Keratinocyte (primary cell): ENCODE data around the gene KIF25. TPM values are rescaled to one million over a fixed set of nuclear protein-coding genes. Genes with fewer than 3 reads are reported as not detected.

ENCODE experiments used
- DNase-seq: peaks from one replicate; pipeline ENCODE4 v3.0.0-alpha.2; 2011; ENCODE audit warnings: low read depth, missing footprints, low spot score
- FAIRE-seq: peaks from 2 replicates; lab custom pipeline; 2011; peaks lifted over from hg19 to GRCh38; lab: Jason Lieb, UNC
- H2AFZ ChIP-seq: 2 replicates; pipeline ENCODE4 v1.6.0; 2012; ENCODE audit warnings: low read length, control low read depth, inconsistent platforms; ENCODE audit not compliant: control insufficient read depth
- H3K27ac ChIP-seq: 2 replicates; pipeline ENCODE4 v1.5.1; 2011; ENCODE audit warnings: low read length; ENCODE audit not compliant: control insufficient read depth, insufficient read depth
- H3K27me3 ChIP-seq: 3 replicates; pipeline ENCODE4 v1.6.0; 2011; ENCODE audit warnings: low read length; ENCODE audit not compliant: control insufficient read depth, insufficient read depth; ENCODE audit errors: extremely low read depth
- H3K36me3 ChIP-seq, 2 experiments: 2 replicates in 1 of 2; 3 replicates in 1 of 2; pipeline ENCODE4 v1.5.1; 2011; ENCODE audit warnings: low read length in 2 of 2, mild to moderate bottlenecking in 1 of 2; ENCODE audit not compliant: control insufficient read depth in 2 of 2, insufficient read depth in 2 of 2; ENCODE audit errors: extremely low read depth in 1 of 2
- H3K4me1 ChIP-seq: 3 replicates; pipeline ENCODE4 v1.5.1; 2011; ENCODE audit warnings: low read length; ENCODE audit not compliant: control insufficient read depth, insufficient read depth; ENCODE audit errors: extremely low read depth
- H3K4me2 ChIP-seq: 3 replicates; pipeline ENCODE4 v1.6.0; 2011; ENCODE audit warnings: low read depth, low read length; ENCODE audit not compliant: control insufficient read depth, insufficient read depth; ENCODE audit errors: extremely low read depth
- H3K4me3 ChIP-seq, 3 experiments: fragments of 200-600 bp in 1 of 3; sonication (generic) in 1 of 3; 2 replicates in 2 of 3; 3 replicates in 1 of 3; pipeline ENCODE4 v1.5.1; 2011 to 2016; ENCODE audit warnings: low read length in 3 of 3, mild to moderate bottlenecking in 3 of 3, control low read depth in 2 of 3, inconsistent platforms in 1 of 3, low read depth in 1 of 3, mixed read lengths in 1 of 3, mixed run types in 1 of 3, moderate library complexity in 1 of 3; ENCODE audit not compliant: control insufficient read depth in 2 of 3, insufficient read depth in 2 of 3; ENCODE audit errors: extremely low read depth in 1 of 3
- H3K79me2 ChIP-seq: 2 replicates; pipeline ENCODE4 v1.6.0; 2012; ENCODE audit warnings: low read length; ENCODE audit not compliant: control insufficient read depth, insufficient read depth
- H3K9ac ChIP-seq: 3 replicates; pipeline ENCODE4 v1.6.0; 2011; ENCODE audit warnings: low read length; ENCODE audit not compliant: control insufficient read depth, insufficient read depth; ENCODE audit errors: extremely low read depth
- H3K9me1 ChIP-seq: 3 replicates; pipeline ENCODE4 v1.6.0; 2011; ENCODE audit warnings: low read length; ENCODE audit not compliant: control insufficient read depth, insufficient read depth; ENCODE audit errors: extremely low read depth
- H3K9me3 ChIP-seq: 2 replicates; pipeline ENCODE4 v1.5.1; 2012; ENCODE audit warnings: low read depth, low read length; ENCODE audit not compliant: control insufficient read depth
- H4K20me1 ChIP-seq: 3 replicates; pipeline ENCODE4 v1.6.0; 2011; ENCODE audit warnings: low read length; ENCODE audit not compliant: control insufficient read depth, insufficient read depth; ENCODE audit errors: extremely low read depth
- EZH2 ChIP-seq: IDR thresholded peaks from one replicate; pipeline ENCODE4 v1.6.1; 2012; ENCODE audit warnings: inconsistent platforms, mild to moderate bottlenecking, low read length, moderate library complexity
- dilution Hi-C: fragments of 300-500 bp; cut with MboI; formaldehyde crosslinking; loops from one replicate; pipeline ENCODE4 v1.7.0; 2020; ENCODE audit warnings: low sequenced_read_pairs; ENCODE audit not compliant: extremely low pct_ligation_motif_present
- polyA plus RNA-seq, 5 experiments: library from polyadenylated mRNA; depleted of rRNA in 3 of 5; stranded (reverse) in 3 of 5; stranded (forward) in 1 of 5; unstranded in 1 of 5; fragments of >200 nt; gene quantifications; 1 replicate in 1 of 5; 2 replicates in 3 of 5; 3 replicates in 1 of 5; pipeline versions ENCODE4 v1.2.1 to v1.2.3, GENCODE V29; 2011 to 2012; ENCODE audit warnings: missing spikeins in 2 of 5, low read depth in 1 of 5, low replicate concordance in 1 of 5
- TF ChIP-seq, protein P1 (sequence below), 3 experiments: IDR thresholded peaks in 1 of 3; conservative IDR thresholded peaks in 1 of 3; optimal IDR thresholded peaks in 1 of 3; 2 replicates in 2 of 3; 3 replicates in 1 of 3; pipeline versions ENCODE3 to v1.5.1; 2011; ENCODE audit warnings: low read length in 3 of 3, mild to moderate bottlenecking in 3 of 3, moderate library complexity in 2 of 3, control low read depth in 1 of 3, inconsistent platforms in 1 of 3; ENCODE audit not compliant: insufficient read depth in 2 of 3; ENCODE audit errors: extremely low read depth in 1 of 3

The KIF25 gene
- polyA plus RNA-seq, 1 donor (not counting 4 experiments of a cell fraction or from before 2014, with no cell fraction given), result not detected

DNA sequence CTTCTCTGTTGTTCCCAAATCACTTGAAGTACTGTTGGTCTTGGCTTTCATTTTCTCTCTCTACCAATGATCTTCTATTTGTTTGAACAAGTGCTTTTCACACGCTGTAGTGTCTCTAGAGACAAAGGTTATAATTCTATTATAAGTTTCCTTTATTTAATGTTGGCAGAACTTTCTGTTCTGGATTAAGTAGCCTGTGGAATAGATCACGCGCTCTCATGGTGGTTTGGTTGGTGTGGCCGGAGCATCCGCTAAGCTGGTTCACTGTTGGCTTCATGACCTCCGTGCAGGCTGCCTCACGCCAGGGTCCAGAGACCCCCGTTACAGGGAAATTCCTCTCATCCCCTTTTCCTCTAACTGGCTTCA lies 30.9 kb upstream of the KIF25 start:
- no peak for FAIRE-seq

DNA sequence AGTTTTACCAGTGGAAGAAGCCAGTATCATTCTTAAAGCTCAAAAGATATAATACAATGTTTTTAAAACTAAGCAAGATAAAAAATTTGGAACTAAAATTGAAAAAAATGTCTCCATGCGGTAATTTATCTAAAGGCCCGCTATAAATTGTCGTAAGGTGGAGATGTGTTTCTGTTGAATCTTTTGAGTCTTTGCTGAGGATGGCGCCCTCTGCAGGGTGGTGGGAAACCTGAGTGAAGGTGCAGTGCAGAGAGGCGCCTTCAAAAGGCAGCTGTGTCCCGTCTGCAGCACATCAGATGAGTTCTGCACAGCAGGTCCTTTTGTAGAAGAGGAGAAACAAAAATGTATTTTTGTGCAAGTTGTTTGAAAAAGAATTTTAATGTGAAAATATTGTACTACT lies 29.4 kb upstream of the KIF25 start:
- Histone ChIP-seq H3K4me3 (no peak overlapping the region), H3K9me3 (no peaks in the 10 kb centered on the region), H3K27me3 (no peaks in the 10 kb centered on the region), H3K4me1 (no peaks in the 10 kb centered on the region), H3K9ac (no peak overlapping the region), H2AFZ (no peak overlapping the region), H3K36me3 (peaks cover 20 to 24% of the 10 kb centered on the region in 2 experiments), H3K4me2 (no peak overlapping the region), H4K20me1 (peaks cover 3% of the 10 kb centered on the region), H3K9me1 (no peaks in the 10 kb centered on the region), H3K79me2 (no peaks in the 10 kb centered on the region), H3K27ac (no peak overlapping the region)
- dilution Hi-C loops, result no loop called here
- DNase-seq, result no peak
- FAIRE-seq, result no peak
- TF ChIP-seq EZH2, result no peak
- TF ChIP-seq, protein P1, sequence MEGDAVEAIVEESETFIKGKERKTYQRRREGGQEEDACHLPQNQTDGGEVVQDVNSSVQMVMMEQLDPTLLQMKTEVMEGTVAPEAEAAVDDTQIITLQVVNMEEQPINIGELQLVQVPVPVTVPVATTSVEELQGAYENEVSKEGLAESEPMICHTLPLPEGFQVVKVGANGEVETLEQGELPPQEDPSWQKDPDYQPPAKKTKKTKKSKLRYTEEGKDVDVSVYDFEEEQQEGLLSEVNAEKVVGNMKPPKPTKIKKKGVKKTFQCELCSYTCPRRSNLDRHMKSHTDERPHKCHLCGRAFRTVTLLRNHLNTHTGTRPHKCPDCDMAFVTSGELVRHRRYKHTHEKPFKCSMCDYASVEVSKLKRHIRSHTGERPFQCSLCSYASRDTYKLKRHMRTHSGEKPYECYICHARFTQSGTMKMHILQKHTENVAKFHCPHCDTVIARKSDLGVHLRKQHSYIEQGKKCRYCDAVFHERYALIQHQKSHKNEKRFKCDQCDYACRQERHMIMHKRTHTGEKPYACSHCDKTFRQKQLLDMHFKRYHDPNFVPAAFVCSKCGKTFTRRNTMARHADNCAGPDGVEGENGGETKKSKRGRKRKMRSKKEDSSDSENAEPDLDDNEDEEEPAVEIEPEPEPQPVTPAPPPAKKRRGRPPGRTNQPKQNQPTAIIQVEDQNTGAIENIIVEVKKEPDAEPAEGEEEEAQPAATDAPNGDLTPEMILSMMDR (optimal IDR thresholded peaks at IDR 0.05 in 1 of 3, IDR thresholded peaks at IDR 0.05 in 1 of 3, conservative IDR thresholded peaks at IDR 0.05 in 1 of 3; ENCODE audit: extremely low read depth in 1 of 3, insufficient read depth in 2 of 3, low read length in 3 of 3), result peak; percentile 55 to 64 (median 63)

More for the DNA sequence above, 30.9 kb upstream of the KIF25 start:
- Histone ChIP-seq H3K4me3 (no peak overlapping the region), H3K79me2 (no peaks in the 10 kb centered on the region), H3K9ac (no peak overlapping the region), H3K4me1 (no peaks in the 10 kb centered on the region), H4K20me1 (peaks cover 3% of the 10 kb centered on the region), H3K27me3 (no peaks in the 10 kb centered on the region), H3K36me3 (peaks cover 28 to 30% of the 10 kb centered on the region in 2 experiments), H3K4me2 (no peak overlapping the region), H3K9me3 (no peaks in the 10 kb centered on the region), H3K9me1 (no peaks in the 10 kb centered on the region), H3K27ac (no peak overlapping the region), H2AFZ (no peak overlapping the region)
- DNase-seq, result no peak
- dilution Hi-C loops, result no loop called here
- TF ChIP-seq, protein P1 (optimal IDR thresholded peaks at IDR 0.05 in 1 of 3, IDR thresholded peaks at IDR 0.05 in 1 of 3, conservative IDR thresholded peaks at IDR 0.05 in 1 of 3; ENCODE audit: extremely low read depth in 1 of 3, insufficient read depth in 2 of 3, low read length in 3 of 3), result no peak
- no peak for TF ChIP-seq EZH2
